HG03342 (cell line): Measurements from ENCODE around the gene SRSF8.

ENCODE experiments used
- ATAC-seq: cut with Tn5 transposase; IDR thresholded peaks from one replicate; pipeline ENCODE4 v1.9.1; 2021; ENCODE audit warnings: mild to moderate bottlenecking, moderate library complexity; ENCODE audit not compliant: unreplicated experiment

The SRSF8 gene

GRCh38 chr11:95067841-95068219, 1.1 kb downstream of the SRSF8 start:
- ATAC-seq = no peak

- peak; percentile 73 for ATAC-seq
Observed at GRCh38 chr11:95068549-95068948, 1.8 kb downstream of the SRSF8 start.

GRCh38 chr11:95070471-95070870, 3.8 kb downstream of the SRSF8 start:
- no peak for ATAC-seq

GRCh38 chr11:95072948-95073347, 6.2 kb downstream of the SRSF8 start:
- no peak for ATAC-seq

GRCh38 chr11:95074792-95075563, 8.3 kb downstream of the SRSF8 start:
- ATAC-seq = no peak

GRCh38 chr11:95076416-95076815, 9.7 kb downstream of the SRSF8 start:
- ATAC-seq = peak; percentile 73

- no peak for ATAC-seq
Observed at GRCh38 chr11:95076981-95077380, 10.3 kb downstream of the SRSF8 start.

GRCh38 chr11:95078526-95078925, 11.8 kb downstream of the SRSF8 start:
- no peak for ATAC-seq

GRCh38 chr11:95081010-95081409, 14.3 kb downstream of the SRSF8 start:
- ATAC-seq = no peak

- no peak for ATAC-seq
Observed at GRCh38 chr11:95081412-95081811, 14.7 kb downstream of the SRSF8 start.

- ATAC-seq = no peak
Observed at GRCh38 chr11:95082576-95083001, 15.9 kb downstream of the SRSF8 start.

GRCh38 chr11:95084509-95084908, 17.8 kb downstream of the SRSF8 start:
- peak; percentile 29 for ATAC-seq

- ATAC-seq = no peak
Observed at GRCh38 chr11:95085117-95085816, 18.5 kb downstream of the SRSF8 start.

- no peak for ATAC-seq
Observed at GRCh38 chr11:95086151-95086550, 19.4 kb downstream of the SRSF8 start.

- no peak for ATAC-seq
Observed at GRCh38 chr11:95086836-95087570, 20.3 kb downstream of the SRSF8 start.

- peak; percentile 51 for ATAC-seq
Observed at GRCh38 chr11:95088946-95089619, 22.4 kb downstream of the SRSF8 start.

- ATAC-seq = peak; percentile 89
Observed at GRCh38 chr11:95089620-95090542, 23.2 kb downstream of the SRSF8 start, which contains the start of gene ENDOD1. Gene ENDOD1, plus strand, starts transcription at chr11:95089846. Its CDS starts 82 bp downstream, at chr11:95089928.

- no peak for ATAC-seq
Observed at GRCh38 chr11:95091663-95092180, 25.0 kb downstream of the SRSF8 start.

GRCh38 chr11:95092549-95093324, 26.0 kb downstream of the SRSF8 start:
- peak; percentile 22 for ATAC-seq
